Endometrium (tissue), 2 donors: ENCODE results near the gene NDUFS2.

Experiments
- FAIRE-seq: peaks from 2 replicates; lab custom pipeline; 2012; peaks lifted over from hg19 to GRCh38; lab: Jason Lieb, UNC
- donor health status: control.
- donor health status: control.

Gene NDUFS2

DNA sequence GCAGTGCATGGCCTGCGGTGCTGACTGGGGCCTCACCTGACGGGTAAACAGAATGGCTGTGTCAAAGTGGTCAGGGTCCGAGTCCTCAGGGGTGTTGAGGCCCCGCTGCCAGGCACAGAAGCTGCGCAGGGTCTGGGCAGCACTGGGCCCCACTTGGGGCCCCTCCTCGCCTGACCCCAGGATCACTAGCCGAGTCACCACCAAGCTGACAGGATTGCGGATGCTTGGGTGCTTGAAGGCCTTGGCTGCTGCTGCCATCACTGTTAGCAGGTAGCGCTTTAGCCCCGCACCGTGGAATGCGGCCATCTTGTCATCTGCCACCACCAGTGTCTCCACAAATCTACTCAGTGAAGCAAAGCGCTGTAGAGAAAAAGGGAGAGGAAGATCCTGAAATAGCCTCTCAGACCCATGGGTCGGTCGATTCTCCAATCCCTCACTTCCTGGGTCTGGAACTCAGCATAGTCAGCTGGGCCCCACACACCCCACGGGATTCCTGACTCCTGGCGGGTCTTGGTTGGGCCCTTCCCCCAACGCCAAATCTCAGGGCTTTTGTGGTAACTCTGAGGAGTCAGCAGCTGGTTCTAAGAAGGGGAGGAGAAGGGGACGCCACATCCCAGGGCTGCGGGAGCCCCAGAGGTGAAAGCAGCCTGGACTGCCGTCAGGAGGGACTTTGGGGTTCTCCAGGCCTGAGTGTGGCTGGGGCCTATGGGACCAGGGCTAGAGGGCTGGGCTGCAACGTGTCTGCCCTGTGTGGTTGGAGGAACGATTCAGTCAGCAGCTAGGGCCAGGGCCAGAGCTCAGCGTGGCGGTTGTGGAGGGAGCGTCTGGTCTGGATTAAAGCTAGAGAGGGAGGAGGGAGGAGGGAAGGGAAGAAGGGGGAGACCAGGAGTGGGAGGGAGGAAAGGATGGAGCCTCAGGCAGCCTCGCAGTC, 5.4 kb upstream of the NDUFS2 start:
- FAIRE-seq: no peak

DNA sequence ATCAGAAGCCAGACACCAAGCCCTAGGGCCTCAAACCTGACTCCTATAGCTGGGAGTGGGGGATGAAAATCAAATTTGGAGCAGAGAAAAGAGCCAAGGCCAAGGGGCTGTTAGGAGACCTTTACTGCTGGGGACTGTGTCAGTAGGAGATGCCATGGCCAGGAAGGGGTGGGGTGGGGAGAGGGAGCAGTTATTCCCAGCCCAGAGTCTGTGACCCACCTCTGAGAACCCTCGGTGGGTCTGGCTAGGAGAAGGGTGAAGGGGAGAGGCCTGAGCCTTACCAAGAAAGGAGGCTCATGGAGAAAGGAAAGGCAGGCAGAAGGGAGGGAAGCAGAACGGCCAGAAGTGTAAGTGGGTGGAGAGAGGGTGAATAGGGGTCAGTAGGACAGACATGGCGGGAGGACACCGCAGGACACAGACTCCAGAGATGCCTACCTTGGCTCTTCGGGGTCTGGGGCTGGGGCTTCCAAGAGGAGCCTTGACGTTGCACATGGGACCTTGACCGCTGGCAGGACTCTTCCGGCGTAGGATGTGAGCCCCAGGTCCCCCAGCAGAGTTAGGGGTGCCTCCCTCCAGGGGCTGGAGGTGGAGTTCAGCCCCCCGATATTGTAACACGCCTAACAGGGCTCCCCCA, 4.5 kb upstream of the NDUFS2 start:
- no peak for FAIRE-seq

DNA sequence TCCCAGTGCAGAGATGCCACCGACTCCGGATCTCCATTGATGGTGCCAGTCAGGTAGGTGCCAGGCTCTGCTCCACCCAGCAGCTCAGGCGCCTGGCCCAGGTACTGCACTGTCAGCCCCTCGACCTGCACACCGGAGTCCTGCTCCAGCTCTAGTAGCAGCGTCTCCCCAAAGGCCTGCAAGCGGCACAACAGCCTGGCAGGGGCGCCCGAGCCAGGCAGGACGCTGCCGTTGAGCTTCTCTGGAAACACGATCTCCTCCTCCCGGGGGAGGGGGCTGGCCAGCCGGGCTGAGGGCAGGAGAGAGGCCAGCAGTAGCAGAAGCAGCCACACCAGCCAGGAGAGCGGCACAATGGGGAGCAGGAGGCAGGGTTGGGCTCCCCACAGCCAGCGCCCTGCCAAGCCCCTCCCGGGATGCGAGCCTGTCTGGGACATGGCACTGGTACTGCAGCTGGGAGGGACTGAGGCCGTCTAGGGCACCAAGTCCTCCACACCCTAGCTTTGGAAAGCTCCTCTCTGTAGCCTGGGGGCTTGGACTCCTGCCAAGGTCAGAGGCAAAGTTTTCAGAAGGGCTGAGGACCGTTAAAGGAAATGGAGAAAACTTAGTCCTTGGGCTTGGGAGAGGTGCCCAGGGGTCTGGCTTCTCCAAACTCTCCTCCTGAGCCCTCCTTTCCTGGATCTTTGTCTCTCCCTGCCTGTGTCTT, 3.8 kb upstream of the NDUFS2 start:
- FAIRE-seq: no peak

DNA sequence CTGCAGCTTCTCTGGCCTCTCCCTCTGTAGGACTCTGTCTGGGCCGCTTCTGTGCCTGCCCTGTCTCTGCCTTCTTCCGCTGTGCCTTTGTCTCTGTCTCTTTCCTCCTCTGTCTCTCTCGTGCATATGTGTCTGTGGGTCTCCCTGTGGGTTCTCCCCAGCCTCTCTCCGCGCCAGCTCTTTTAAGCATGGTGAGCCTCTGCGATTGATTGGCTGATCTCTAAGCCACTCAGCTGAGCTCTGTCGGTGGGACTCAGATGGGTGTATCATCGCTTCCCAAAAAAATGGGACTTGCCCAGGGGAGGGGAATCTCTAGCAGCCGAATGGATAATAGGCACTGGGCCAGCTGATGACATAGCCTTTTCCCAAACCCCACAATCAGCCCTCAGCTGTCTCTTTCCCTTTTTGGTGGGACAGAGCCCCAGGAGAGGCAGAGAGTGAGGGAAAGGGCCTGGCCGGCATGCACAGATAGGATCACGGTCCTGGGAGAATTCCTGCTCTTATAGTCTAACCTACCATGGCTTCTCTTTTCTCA, 3.2 kb upstream of the NDUFS2 start, which contains the start of gene ADAMTS4:
Gene ADAMTS4, minus strand, starts transcription at position 158 of the 535 bp plus-strand sequence. CDS start 427 bp downstream, outside the sequence.
- FAIRE-seq: no peak

DNA sequence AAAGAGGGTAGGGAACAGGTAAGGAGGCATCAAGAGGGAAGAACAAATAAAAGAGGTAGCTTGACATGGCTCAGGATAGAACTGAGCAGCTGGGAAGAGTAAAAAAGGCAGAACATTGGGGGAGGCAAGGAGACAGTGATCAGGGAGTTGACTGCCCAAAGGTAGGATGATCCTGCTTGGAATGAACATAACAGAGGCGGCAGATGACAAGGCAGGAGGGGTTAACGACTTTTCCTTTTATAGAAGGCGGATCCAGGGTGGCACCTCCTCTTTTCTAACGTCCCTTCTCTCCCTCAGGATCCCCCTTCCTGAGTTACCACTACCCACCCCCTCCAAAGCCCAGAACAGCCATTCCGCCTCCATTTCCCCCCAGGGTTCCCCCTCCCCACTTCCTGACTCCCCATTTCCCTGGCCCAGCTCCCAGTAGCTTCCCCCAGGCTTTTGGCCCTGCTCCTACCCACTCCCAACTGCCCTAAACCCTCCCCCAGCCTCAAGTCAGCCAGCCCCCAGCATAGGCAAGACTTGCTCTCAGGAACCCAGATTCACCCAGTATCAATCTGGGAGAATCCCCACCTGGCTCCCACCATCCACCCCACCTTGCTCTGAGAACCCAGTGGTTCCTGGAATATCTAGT, 2.5 kb upstream of the NDUFS2 start:
- FAIRE-seq: no peak

DNA sequence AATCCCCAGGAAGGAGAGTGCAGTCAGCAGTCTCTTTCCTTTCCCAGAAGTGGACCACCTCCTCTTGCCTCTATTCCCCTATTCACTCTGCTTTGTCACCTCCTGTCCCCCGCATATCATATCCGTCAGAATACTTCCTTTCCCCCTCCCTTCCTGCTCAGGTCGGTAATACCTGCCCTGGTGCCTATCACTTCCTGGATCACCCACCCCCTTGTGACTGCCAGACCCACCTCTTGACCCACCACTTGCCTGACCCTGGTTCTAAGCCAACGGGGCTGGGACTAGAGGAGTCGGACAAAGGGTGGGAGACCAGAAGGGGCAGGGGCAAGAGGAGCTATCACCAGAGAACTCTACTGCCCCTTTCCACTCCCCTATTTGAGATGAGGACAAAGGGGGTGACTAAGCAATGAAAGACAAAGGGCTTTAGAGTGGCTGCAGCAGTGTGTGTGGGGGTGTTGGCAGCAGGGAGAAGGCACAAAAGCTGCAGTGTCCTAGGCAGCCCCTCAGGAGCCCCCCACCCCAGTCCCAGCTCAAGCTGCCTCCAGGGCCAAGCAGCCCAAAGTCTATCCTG, 1.7 kb upstream of the NDUFS2 start:
- FAIRE-seq: no peak

DNA sequence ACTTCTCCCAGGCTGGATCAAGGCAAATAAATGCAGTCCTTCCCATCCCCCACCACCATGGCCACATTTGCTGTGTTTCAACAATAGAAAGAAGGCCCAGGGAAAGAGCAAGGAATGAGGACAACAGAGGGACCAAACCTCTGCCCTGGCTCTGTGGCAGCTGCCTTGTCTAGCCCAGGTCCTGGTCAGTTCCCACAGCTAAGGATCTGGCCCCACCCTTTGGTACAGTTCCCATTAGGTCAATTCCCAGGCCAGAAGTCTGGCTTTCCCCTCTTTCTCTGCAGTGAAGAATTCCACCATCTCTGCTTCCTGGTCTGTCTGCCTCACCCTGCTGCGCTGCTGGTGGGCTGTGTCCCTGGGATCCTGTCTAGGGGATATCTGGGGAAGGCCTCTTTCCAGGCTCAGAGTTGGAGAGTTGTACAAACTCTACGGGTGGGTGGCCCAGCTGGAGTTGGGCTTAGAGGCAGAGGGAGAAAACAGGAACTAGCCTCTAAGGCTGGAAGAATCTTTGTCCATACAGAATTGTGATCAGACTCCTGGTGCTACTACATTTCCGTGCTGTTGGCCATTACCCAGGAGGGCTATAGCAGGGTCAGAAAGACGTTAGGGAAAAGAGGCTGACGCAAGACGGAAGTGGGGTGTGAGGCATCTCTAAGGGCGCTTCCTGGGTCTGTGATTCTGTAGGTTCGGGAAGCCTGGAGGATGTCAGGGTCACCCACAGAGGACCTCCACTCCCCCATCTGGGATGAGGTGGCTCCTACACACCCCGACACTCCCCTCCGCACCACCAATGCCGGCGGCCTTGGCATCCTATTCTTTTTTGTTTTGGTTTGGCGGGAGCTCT, 953 bp upstream of the NDUFS2 start:
- FAIRE-seq: no peak

DNA sequence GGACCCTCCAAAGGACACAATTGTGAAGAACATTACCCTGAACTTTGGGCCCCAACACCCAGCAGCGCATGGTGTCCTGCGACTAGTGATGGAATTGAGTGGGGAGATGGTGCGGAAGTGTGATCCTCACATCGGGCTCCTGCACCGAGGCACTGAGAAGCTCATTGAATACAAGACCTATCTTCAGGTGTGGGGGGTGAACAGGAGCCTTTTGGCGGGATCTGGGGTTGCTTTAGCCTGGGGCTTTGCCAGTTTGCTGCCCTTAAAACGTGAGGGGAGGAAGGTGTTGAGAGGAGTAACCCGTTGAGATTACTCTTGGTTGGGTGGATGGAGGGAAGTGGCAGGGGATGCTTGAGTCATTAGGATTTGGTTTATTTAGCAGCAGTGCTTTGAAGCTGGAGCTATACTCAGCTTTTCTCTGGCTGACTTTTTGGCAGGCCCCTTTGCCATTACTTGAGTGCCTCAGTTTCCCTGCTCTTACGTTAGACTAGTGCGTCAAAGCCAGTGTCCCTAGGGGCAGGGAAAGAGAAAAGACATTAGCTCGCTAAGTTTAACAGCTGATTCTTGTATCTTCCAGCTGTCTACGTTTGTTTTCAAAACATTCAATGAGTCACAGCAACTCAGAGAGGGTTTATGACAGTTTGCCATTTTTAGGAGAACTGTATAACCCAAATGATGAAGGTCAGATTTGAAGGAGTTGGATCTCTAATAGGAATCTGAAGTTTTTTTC, 4.4 kb downstream of the NDUFS2 start:
- FAIRE-seq: no peak

DNA sequence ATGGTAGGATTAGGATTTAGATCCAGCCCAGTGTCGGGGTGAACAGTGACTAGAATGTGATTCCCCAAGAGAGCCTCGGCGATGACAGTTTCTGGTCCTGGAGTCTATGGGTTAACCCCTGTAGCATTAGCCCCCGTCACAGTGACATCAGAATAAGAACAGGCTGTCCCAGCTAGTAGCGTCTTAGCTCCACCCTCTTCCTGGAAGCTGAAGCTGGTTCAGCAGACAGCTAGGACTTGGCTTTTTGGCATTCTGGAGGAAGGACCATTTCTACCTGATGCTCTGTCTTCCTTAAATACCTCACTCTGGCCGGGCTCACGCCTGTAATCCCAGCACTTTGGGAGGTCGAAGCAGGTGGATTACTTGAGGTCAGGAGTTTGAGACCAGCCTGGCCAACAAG, 5.0 kb downstream of the NDUFS2 start:
- no peak for FAIRE-seq

DNA sequence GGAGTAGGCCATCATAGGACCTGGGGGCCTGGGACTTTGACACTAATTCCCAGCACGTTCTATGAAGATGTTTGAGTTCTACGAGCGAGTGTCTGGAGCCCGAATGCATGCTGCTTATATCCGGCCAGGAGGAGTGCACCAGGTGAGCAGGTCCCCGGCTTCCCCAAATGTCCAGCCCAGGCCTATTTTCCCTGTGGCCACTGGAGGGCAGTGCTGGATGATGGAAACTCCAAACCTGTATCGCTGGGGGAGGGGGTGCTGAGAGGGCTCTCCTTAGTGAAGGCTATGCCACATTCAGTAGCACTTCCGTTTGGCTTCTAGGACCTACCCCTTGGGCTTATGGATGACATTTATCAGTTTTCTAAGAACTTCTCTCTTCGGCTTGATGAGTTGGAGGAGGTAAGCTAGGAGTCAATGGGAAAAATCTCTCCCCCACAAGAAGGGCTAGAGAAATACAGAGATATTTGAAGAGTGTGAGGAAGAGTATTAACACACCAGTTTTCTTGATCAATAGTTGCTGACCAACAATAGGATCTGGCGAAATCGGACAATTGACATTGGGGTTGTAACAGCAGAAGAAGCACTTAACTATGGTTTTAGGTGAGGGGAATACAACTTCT, 7.7 kb downstream of the NDUFS2 start:
- FAIRE-seq: no peak

DNA sequence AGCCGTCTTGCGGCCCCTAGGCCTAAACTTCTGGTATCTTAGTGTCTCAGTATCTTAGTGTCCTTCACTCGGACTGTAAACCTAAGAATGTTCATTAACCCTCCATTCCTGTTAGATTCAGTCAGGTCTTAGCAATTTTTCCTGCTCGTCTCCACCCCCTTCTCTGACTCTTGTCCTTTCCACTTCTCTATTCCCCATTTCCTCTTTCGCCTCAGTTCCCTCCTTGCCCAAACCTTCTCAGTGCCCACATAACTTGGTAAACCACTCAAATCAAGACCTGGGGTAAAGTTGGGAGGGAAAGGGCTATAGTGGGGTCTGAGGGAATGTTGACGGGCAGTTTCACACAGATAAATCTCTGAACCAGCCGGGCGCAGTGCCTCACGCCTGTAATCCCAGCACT, 12.2 kb downstream of the NDUFS2 start:
- no peak for FAIRE-seq

DNA sequence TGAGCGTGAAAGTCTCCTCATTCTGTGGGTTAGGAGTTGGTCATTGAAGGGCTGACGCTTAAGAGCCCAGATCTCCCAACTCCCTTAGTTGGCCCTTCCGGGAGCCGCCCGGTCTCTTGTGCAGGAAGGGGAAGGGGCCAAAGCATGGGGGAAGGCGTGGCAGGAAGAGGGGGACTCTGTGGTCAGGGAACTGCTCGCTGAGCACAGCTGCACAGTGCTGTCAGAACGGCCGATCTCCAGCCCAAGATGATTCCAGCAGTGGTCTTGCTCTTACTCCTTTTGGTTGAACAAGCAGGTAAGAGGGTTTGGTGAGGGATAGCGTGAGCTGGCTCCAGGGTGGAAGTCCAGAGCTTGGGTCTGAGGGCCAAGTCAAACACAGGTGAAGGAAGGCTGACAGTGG, 12.9 kb downstream of the NDUFS2 start, which contains the start of gene FCER1G:
Gene FCER1G, plus strand, starts transcription at position 220 of the 400 bp plus-strand sequence. Its CDS starts 27 bp downstream, at position 247.
- FAIRE-seq: no peak

DNA sequence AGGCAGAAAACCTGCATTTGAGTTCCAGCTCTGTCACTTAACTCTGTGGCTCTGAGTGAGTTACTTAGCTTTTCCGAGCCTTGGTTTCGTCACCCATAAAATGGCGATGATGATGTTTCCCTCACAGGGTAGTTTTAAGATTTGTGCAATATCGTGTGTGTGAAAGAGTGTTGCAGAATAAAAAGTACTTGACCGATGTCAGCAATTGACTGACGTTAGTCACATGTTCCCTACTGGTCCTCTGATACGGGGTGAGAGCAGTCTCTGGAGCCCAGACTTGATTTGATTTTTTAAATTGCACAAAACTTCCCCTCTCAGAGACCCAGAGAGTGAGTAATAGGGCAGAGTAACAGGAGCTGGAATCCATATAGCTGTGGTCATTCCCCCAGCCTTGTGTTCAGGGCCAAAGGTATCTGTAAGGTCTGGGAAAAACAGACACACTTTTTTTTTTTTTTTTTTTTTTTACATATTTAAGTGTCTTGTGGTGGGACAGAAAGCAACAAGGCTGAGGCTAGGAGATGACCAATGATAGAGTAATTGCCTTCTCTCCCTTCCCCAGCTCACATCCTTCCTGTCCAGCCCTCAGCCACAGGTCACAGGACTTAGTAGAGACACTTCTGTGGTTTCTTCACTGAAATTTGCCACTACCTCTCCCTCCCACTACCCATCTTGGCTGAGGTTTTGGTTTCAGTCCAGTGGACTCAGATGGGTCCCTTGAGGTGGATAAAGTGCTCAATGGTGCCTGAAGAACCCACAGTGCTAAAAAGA, 15.0 kb downstream of the NDUFS2 start:
- FAIRE-seq: no peak

DNA sequence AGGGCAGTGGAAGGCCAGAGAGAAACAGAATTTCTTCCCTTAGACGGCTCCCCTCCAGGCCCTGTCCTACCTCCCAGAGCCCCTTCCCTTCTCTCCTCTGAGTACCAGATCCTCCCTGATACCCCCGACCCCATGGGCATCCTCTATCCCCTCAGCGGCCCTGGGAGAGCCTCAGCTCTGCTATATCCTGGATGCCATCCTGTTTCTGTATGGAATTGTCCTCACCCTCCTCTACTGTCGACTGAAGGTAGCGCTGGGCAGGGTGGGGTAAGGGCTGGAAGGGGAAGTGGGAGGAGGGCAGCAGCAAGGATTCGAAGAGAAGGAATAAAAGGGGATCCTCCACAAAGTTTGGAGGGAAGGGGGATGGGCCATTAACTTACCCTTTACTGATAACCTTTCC, 15.7 kb downstream of the NDUFS2 start:
- no peak for FAIRE-seq

DNA sequence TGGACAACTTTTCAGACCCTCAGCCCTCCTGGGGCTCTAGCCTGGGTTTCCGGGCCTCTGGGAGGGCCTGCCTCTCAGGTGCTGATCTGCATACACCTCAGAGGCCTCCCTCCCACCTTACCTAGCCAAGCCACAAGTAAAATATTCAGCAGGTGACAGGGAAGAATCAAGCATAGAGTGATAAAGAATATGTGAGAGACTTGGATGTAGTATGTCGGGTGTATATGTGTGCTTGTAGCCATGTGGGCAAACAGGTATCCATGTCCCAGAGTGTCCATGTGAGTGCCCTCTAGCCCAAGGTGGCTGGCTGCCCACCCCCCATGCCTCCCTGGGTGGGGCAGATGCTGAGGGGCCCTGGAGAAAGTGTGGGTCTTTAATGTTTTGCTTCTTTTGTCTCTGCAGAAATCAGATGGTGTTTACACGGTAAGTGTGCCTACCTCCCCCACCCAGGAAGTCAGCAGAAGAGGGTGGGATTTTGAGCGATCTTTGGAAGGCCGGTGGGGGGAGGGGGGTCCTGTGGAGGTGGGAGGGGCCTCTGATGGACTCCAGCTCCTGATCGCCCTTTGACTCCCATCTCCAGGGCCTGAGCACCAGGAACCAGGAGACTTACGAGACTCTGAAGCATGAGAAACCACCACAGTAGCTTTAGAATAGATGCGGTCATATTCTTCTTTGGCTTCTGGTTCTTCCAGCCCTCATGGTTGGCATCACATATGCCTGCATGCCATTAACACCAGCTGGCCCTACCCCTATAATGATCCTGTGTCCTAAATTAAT, 16.3 kb downstream of the NDUFS2 start:
- no peak for FAIRE-seq

DNA sequence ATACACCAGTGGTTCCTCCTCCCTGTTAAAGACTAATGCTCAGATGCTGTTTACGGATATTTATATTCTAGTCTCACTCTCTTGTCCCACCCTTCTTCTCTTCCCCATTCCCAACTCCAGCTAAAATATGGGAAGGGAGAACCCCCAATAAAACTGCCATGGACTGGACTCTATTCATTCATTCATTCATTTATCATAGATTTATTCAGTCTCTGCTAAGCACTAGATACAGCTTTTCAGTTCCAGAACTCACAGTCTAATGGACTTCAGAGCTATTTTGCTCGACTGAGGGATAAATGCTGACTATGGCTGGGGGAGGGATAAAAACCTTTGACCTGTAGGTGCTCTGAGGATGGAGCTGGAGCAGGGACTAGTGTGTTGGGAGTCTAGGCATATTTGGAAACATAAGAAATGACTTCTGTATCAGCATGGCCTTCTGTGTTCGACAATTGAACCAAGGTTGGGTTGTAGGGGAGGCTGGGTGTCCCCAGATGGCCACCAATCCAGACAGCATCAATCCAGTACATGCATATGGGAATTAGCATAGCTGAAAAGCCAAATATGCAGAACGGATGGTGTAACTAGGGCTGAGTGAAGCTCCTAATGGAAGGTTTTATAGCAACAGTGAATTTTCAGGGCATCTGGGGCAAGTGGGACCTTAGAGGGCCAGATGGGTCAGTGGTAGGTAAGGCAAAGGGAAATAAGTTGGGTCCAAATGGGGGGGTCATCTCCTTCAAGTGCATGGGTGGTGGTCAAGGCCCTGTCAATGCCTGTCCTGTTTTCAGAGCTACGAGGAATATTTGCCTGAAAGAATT, 17.1 kb downstream of the NDUFS2 start:
- no peak for FAIRE-seq

DNA sequence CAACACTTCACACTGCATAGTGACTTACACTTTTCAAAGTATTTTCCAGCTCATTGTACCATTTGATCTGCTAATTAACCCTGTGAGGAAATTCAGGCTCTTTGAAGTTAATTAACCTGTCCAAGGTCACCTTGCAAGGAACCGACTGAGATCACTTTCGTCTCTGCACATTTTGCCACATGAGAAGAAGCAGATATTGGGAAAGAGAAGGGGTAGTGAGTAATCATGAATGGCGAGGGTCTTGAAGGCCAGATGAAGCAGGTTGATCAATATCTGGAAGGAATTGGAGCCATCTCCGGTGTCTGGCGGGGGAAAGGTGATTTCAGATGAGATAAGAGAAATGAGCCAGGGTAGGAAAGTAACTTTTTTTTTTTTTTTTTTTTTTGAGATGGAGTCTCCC, 17.8 kb downstream of the NDUFS2 start:
- no peak for FAIRE-seq
